Measurements from ENCODE around the gene CFAP45.

CFAP45 gene

DNA sequence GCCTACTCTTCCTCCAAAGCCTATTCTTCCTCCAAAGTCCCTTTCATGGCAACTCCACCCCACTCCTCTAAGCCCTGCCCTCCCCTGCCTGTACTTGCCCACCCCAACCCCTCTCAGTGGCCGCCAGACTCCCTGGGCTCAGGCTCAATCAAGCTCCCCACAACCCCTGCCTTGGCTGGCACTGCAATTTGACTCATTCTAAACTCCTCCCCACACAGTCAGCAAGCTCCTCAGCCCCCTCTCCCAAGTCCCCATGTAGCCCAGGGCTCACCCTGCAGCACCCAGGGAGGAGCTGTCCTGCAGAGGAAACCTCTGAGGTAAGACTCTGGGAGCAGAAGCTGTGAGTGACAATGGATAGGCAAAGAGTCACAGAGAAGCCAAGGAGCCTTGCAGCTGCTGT is 33.9 kb downstream of the CFAP45 start:
- H3K4me3 ChIP-seq (ENCODE audit: low read length): no peak overlapping the region
- no peak for DNase-seq (ENCODE audit: low read depth)
- TF ChIP-seq, protein P1, sequence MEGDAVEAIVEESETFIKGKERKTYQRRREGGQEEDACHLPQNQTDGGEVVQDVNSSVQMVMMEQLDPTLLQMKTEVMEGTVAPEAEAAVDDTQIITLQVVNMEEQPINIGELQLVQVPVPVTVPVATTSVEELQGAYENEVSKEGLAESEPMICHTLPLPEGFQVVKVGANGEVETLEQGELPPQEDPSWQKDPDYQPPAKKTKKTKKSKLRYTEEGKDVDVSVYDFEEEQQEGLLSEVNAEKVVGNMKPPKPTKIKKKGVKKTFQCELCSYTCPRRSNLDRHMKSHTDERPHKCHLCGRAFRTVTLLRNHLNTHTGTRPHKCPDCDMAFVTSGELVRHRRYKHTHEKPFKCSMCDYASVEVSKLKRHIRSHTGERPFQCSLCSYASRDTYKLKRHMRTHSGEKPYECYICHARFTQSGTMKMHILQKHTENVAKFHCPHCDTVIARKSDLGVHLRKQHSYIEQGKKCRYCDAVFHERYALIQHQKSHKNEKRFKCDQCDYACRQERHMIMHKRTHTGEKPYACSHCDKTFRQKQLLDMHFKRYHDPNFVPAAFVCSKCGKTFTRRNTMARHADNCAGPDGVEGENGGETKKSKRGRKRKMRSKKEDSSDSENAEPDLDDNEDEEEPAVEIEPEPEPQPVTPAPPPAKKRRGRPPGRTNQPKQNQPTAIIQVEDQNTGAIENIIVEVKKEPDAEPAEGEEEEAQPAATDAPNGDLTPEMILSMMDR (conservative IDR thresholded peaks at IDR 0.05; ENCODE audit: low read depth, low read length): no peak

DNA sequence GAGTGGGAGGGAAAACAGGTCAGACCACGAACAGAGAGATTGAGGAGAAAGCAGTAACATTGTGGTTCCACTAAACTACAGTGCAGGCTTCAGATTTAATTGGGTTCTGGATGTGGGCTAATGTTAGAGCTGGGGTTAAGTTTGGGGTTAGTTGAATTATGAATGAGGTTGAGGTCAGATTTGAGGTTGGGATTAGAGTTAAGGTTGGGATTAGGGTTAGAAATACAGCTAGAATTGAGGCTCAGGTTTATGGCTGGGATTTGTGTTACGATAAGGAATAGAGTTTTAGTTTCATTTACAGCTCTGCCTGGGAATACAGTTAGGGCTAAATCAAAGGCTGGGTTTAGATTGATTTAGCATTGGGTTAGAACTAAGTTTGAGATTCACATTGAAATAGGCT is 35.7 kb downstream of the CFAP45 start:
- TF ChIP-seq, protein P1 (conservative IDR thresholded peaks at IDR 0.05; ENCODE audit: low read depth, low read length): no peak
- DNase-seq (ENCODE audit: low read depth): no peak
- no peak overlapping the region for H3K4me3 ChIP-seq (ENCODE audit: low read length)

DNA sequence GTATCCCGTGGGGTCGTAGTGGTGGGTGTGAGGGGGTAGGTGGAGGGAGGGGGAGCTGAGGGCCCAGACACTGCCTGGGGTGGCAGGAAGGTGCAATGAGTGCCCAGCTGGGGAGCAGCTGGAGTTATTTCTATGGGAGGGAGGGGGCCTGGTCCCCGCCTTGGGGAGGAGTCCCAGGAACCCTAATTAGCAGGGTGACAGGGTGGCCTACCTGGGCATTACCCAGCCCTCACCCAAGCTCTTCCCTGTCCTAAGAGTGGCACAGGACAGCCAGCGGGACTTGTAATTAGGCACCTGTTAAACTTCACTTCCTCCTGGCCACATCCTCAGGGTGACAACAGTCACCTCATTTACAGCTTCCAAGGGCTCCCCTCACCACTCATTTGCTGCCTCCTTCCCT is 37.4 kb downstream of the CFAP45 start, which contains the start of gene VSIG8:
TSS of gene VSIG8 (minus strand) at position 101 of the 400 bp plus-strand sequence. CDS start 136 bp downstream, outside the sequence.
- no peak within 1 kb of the TSS for H3K4me3 ChIP-seq (ENCODE audit: low read length)

DNA sequence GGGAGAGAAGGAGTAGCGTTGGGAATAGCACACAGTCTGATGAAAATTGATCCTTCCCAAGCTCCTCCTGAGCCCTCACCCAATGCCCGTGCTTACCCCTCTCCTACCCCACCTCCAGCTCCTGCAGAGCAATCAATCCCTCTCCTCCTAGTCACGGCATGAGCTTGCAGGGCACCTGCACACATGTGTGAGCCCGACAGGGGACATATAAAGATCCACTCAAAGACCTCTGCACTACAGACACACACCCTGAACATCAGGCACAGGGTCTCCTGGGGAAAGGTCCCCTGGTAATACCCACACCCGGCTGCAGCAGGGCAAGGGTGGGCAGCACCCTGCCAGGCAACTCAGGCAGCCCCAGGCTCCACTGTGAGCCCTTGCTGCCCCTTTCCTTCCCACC is 37.9 kb downstream of the CFAP45 start:
- no peak for DNase-seq (ENCODE audit: low read depth)
- TF ChIP-seq, protein P1 (conservative IDR thresholded peaks at IDR 0.05; ENCODE audit: low read depth, low read length): no peak
- no peak overlapping the region for H3K4me3 ChIP-seq (ENCODE audit: low read length)

More for the DNA sequence above, 37.4 kb downstream of the CFAP45 start, which contains the start of gene VSIG8:
- DNase-seq (ENCODE audit: low read depth): no peak
- TF ChIP-seq, protein P1 (conservative IDR thresholded peaks at IDR 0.05; ENCODE audit: low read depth, low read length): no peak

DNA sequence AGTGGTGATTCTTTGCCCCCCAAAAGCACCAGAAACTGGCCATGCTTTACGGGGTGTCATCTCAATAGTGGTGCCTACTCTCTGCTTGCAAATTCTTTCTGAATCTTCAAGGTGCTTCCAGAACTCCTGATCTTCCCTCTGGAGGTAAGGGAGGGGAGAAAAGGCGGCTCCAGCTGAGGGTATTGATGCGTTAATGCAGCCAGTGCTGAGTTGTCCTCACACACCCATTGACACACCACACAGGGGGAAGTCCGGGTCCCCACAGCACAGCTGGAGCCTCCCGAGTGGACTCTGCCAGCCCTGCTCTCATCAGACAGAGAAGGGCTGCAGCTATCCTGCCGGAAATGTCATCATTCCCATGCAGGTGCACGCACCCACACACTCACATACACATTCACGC is 38.7 kb downstream of the CFAP45 start:
- TF ChIP-seq, protein P1 (conservative IDR thresholded peaks at IDR 0.05; ENCODE audit: low read depth, low read length): no peak
- H3K4me3 ChIP-seq (ENCODE audit: low read length): no peak overlapping the region
- no peak for DNase-seq (ENCODE audit: low read depth)

DNA sequence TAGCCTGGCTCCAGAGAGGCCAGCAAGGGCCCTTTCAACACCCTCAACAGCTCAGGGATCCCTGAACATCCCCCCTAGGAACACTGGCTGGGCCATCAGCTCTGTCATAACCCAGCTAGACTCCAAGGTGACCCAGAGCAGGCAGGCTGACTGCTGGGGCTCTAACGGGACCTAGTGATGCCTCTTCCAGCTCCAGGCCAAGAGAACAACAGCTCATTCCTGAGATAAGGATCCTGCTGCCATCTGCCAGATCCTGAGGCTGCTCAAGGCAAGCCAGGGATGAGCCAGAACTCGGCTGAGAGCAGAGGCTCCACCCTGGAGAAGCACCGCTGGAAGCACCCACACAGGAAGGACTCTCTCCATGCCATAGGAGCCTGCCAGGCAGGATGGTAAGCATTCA is 39.5 kb downstream of the CFAP45 start:
- H3K4me3 ChIP-seq (ENCODE audit: low read length): no peak overlapping the region
- no peak for DNase-seq (ENCODE audit: low read depth)
- TF ChIP-seq, protein P1 (conservative IDR thresholded peaks at IDR 0.05; ENCODE audit: low read depth, low read length): no peak

DNA sequence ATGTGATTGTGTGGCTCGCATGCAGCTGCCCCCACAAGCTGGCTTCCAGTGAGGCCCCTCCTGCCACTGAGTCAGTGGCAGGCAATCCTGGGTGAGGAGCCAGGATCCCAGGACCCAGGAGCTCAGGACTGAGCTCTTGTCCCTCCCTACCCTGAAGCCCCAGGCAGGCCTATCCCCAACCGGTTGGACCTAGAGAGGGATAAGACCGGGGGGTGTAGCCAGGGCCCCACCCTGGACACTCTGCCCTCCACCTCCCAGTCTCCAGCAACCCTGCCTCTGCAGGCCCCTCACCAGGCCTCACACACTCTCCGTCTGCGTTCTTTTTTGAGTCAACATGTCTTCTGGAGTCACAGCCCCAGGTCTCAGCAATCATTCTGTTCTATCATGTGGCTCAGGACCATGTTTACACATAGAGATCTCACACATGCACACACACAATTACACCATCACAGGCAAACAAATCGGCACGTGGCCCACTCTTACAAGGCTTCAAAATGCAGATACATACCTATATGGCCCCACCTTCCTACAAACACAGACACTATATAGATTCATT is 40.1 kb downstream of the CFAP45 start:
- H3K4me3 ChIP-seq (ENCODE audit: low read length): no peak overlapping the region
- TF ChIP-seq, protein P1 (conservative IDR thresholded peaks at IDR 0.05; ENCODE audit: low read depth, low read length): no peak
- DNase-seq (ENCODE audit: low read depth): no peak
